GM12872 (cell line): ENCODE data around the gene DLGAP4.

ENCODE experiments used
- CTCF ChIP-seq: IDR thresholded peaks from 3 replicates; pipeline ENCODE4 v1.5.1; 2011; ENCODE audit warnings: low read depth, mild to moderate bottlenecking, low read length, moderate library complexity; ENCODE audit not compliant: insufficient read depth

Gene DLGAP4

GRCh38 chr20:36330091-36330490 lies 24.0 kb downstream of the DLGAP4 start:
- no peak for TF ChIP-seq CTCF

- TF ChIP-seq CTCF, result no peak
Observed at GRCh38 chr20:36331209-36331608, 25.1 kb downstream of the DLGAP4 start.

- no peak for TF ChIP-seq CTCF
Observed at GRCh38 chr20:36333841-36334240, 27.7 kb downstream of the DLGAP4 start.

GRCh38 chr20:36334281-36335205 lies 28.4 kb downstream of the DLGAP4 start:
- no peak for TF ChIP-seq CTCF

- no peak for TF ChIP-seq CTCF
Observed at GRCh38 chr20:36335206-36335870, 29.2 kb downstream of the DLGAP4 start.

GRCh38 chr20:36336204-36336603 lies 30.1 kb downstream of the DLGAP4 start:
- no peak for TF ChIP-seq CTCF

- no peak for TF ChIP-seq CTCF
Observed at GRCh38 chr20:36336954-36337704, 31.0 kb downstream of the DLGAP4 start.
